ENCODE results near the gene KASH5.

DNA sequence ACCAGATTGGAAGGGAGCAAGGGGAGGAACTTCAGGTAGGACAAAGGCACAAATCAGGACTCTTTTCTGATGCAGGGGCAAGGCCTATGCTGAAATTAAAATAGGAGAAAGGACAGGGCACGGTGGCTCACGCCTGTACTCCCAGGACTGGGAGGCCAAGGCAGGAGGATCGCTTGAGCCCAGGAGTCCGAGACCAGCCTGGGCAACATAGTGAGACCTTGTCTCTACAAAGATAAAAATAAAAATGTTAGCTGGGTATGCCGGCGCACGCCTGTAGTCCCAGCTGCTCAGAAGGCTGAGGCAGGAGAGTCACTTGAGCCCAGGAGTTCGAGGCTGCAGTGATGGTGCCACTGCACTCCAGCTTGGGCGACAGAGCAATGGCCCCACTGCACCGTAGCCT is 47.6 kb downstream of the KASH5 start:
- no peak for TF ChIP-seq RFX5 (IDR thresholded peaks at IDR 0.05; ENCODE audit: low read depth, low read length)
- TF ChIP-seq POLR2A (IDR thresholded peaks at IDR 0.05; ENCODE audit: low read depth, low read length), result no peak
- TF ChIP-seq, protein P1, sequence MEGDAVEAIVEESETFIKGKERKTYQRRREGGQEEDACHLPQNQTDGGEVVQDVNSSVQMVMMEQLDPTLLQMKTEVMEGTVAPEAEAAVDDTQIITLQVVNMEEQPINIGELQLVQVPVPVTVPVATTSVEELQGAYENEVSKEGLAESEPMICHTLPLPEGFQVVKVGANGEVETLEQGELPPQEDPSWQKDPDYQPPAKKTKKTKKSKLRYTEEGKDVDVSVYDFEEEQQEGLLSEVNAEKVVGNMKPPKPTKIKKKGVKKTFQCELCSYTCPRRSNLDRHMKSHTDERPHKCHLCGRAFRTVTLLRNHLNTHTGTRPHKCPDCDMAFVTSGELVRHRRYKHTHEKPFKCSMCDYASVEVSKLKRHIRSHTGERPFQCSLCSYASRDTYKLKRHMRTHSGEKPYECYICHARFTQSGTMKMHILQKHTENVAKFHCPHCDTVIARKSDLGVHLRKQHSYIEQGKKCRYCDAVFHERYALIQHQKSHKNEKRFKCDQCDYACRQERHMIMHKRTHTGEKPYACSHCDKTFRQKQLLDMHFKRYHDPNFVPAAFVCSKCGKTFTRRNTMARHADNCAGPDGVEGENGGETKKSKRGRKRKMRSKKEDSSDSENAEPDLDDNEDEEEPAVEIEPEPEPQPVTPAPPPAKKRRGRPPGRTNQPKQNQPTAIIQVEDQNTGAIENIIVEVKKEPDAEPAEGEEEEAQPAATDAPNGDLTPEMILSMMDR (conservative IDR thresholded peaks at IDR 0.05; ENCODE audit: low read depth, low read length), result no peak
- TF ChIP-seq MAFK (IDR thresholded peaks at IDR 0.05; ENCODE audit: low read depth, low read length), result no peak
- TF ChIP-seq BHLHE40 (IDR thresholded peaks at IDR 0.05; ENCODE audit: low read depth, low read length), result no peak
- no peak for TF ChIP-seq USF2 (IDR thresholded peaks at IDR 0.05; ENCODE audit: low read depth, low read length)
- TF ChIP-seq RCOR1 (IDR thresholded peaks at IDR 0.05; ENCODE audit: insufficient replicate concordance, low read length), result no peak
- no peak for TF ChIP-seq RAD21 (IDR thresholded peaks at IDR 0.05; ENCODE audit: low read length)
- no peak for TF ChIP-seq MXI1 (IDR thresholded peaks at IDR 0.05; ENCODE audit: borderline replicate concordance, low read depth, low read length)
- TF ChIP-seq CHD1 (IDR thresholded peaks at IDR 0.05; ENCODE audit: low read depth, low read length), result no peak
- no peak for TF ChIP-seq SMC3 (IDR thresholded peaks at IDR 0.05; ENCODE audit: low read depth, low read length)
- TF ChIP-seq, protein P2, sequence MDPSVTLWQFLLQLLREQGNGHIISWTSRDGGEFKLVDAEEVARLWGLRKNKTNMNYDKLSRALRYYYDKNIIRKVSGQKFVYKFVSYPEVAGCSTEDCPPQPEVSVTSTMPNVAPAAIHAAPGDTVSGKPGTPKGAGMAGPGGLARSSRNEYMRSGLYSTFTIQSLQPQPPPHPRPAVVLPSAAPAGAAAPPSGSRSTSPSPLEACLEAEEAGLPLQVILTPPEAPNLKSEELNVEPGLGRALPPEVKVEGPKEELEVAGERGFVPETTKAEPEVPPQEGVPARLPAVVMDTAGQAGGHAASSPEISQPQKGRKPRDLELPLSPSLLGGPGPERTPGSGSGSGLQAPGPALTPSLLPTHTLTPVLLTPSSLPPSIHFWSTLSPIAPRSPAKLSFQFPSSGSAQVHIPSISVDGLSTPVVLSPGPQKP (IDR thresholded peaks at IDR 0.05; ENCODE audit: borderline replicate concordance, low read depth, low read length), result no peak
- no peak for TF ChIP-seq FOS (IDR thresholded peaks at IDR 0.05; ENCODE audit: low read depth, low read length)

All from IMR-90 (cell line).